Measurements from ENCODE around the gene MMP24. TPM values are rescaled to one million over a fixed set of nuclear protein-coding genes. Genes with fewer than 3 reads are reported as not detected.
A peak's percentile ranks its signal among the peaks of the same experiment; 100 is the strongest.

The MMP24 gene
- total and polyA plus RNA-seq, 2 experiments from 2014 or later: 2.0 to 27.3 TPM

DNA sequence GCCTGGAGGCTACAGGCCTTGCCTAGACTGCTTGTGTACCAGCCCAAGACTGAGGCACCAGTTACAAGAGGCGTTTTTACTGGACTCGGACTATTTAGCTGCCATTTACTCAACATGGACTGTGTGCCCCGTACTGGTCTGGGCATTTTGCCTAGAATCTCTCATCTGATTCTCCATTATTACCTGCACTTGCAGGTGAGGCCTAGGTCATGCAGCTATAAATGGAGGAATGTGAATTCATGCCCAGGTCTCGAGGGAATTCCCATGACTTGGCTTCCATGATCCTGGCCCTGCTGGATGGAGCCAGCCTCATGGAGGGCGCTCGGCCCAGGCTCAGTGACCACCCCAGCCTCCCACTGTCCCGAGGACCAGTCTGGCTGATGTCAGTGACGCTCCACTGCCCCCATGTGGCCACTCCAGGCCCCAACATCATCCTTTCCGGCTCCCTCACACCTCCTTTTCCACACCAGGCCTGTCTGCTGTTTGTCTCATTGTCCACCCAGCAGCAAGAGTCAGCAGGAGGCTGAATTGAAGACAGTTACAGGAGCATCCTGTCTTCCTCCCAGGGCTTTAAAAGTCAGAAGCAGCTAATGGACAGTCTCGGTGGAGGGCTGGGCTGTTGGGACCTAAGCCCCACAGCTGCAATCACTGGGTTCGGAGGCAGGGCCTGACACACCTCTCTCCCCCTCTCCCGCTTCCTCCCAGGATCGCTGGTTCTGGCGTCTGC, 42.7 kb downstream of the MMP24 start:
- Histone ChIP-seq H3K27ac (ENCODE audit: low read depth) (peak overlapping the region; percentile 79; the same call in 1 of the 2 replicates), H3K36me3 (ENCODE audit: insufficient read depth) (no peaks in the 10 kb centered on the region), H3K27me3 (ENCODE audit: insufficient read depth) (no peaks in the 10 kb centered on the region), H3K4me1 (ENCODE audit: insufficient read depth) (peaks cover 11% of the 10 kb centered on the region), H3K4me3 (no peak overlapping the region), H2AFZ (no peak overlapping the region; the same call in 1 of the 2 replicates), H3K4me2 (no peak overlapping the region), H4K20me1 (replicated peaks; ENCODE audit: insufficient read depth) (no peaks in the 10 kb centered on the region), H3K79me2 (replicated peaks; ENCODE audit: insufficient read depth) (no peaks in the 10 kb centered on the region), H3K9me2 (ENCODE audit: insufficient read depth) (no peaks in the 10 kb centered on the region), H3F3A (replicated peaks; ENCODE audit: low read depth) (peaks cover 9% of the 10 kb centered on the region; the same call in 1 of the 2 replicates)
- Mint-ChIP-seq H3K36me3 (ENCODE audit: low read depth) (no peaks in the 10 kb centered on the region; the same call in 1 of the 3 replicates), H3K4me1 (peaks cover 22% of the 10 kb centered on the region), H3K27me3 (ENCODE audit: insufficient read depth, low read depth, poor library complexity) (peaks cover 22% of the 10 kb centered on the region), H3K27ac (no peak overlapping the region), H3K4me3 (no peak overlapping the region; the same call in 2 of the 3 replicates), H3K9me3 (no peaks in the 10 kb centered on the region)
- TF ChIP-seq, protein P1, sequence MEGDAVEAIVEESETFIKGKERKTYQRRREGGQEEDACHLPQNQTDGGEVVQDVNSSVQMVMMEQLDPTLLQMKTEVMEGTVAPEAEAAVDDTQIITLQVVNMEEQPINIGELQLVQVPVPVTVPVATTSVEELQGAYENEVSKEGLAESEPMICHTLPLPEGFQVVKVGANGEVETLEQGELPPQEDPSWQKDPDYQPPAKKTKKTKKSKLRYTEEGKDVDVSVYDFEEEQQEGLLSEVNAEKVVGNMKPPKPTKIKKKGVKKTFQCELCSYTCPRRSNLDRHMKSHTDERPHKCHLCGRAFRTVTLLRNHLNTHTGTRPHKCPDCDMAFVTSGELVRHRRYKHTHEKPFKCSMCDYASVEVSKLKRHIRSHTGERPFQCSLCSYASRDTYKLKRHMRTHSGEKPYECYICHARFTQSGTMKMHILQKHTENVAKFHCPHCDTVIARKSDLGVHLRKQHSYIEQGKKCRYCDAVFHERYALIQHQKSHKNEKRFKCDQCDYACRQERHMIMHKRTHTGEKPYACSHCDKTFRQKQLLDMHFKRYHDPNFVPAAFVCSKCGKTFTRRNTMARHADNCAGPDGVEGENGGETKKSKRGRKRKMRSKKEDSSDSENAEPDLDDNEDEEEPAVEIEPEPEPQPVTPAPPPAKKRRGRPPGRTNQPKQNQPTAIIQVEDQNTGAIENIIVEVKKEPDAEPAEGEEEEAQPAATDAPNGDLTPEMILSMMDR (conservative IDR thresholded peaks at IDR 0.05; ENCODE audit: low read depth in 2 of 2): peak; percentile 85 to 99
- TF ChIP-seq, protein P2, sequence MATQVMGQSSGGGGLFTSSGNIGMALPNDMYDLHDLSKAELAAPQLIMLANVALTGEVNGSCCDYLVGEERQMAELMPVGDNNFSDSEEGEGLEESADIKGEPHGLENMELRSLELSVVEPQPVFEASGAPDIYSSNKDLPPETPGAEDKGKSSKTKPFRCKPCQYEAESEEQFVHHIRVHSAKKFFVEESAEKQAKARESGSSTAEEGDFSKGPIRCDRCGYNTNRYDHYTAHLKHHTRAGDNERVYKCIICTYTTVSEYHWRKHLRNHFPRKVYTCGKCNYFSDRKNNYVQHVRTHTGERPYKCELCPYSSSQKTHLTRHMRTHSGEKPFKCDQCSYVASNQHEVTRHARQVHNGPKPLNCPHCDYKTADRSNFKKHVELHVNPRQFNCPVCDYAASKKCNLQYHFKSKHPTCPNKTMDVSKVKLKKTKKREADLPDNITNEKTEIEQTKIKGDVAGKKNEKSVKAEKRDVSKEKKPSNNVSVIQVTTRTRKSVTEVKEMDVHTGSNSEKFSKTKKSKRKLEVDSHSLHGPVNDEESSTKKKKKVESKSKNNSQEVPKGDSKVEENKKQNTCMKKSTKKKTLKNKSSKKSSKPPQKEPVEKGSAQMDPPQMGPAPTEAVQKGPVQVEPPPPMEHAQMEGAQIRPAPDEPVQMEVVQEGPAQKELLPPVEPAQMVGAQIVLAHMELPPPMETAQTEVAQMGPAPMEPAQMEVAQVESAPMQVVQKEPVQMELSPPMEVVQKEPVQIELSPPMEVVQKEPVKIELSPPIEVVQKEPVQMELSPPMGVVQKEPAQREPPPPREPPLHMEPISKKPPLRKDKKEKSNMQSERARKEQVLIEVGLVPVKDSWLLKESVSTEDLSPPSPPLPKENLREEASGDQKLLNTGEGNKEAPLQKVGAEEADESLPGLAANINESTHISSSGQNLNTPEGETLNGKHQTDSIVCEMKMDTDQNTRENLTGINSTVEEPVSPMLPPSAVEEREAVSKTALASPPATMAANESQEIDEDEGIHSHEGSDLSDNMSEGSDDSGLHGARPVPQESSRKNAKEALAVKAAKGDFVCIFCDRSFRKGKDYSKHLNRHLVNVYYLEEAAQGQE (IDR thresholded peaks at IDR 0.05; ENCODE audit: unreplicated experiment): no peak
- no peak for TF ChIP-seq NANOG (IDR thresholded peaks at IDR 0.05; ENCODE audit: borderline replicate concordance)
- TF ChIP-seq, protein P3, sequence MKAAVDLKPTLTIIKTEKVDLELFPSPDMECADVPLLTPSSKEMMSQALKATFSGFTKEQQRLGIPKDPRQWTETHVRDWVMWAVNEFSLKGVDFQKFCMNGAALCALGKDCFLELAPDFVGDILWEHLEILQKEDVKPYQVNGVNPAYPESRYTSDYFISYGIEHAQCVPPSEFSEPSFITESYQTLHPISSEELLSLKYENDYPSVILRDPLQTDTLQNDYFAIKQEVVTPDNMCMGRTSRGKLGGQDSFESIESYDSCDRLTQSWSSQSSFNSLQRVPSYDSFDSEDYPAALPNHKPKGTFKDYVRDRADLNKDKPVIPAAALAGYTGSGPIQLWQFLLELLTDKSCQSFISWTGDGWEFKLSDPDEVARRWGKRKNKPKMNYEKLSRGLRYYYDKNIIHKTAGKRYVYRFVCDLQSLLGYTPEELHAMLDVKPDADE (IDR thresholded peaks at IDR 0.05): no peak
- TF ChIP-seq CREB1 (CRISPR knock-in tag; IDR thresholded peaks at IDR 0.05; ENCODE audit: low read depth): peak; percentile 55
- peak; percentile 93 for DNase-seq (ENCODE audit: low spot score)
- ATAC-seq: peak; percentile 81

Data from GM23338 (cell line).